Measurements from ENCODE around the gene GFY.
"Not testable (repeated sequence)": the region's sequence is repeated elsewhere in the genome, so short reads cannot be mapped to it uniquely, and the experiment has no call there.

The GFY gene

DNA sequence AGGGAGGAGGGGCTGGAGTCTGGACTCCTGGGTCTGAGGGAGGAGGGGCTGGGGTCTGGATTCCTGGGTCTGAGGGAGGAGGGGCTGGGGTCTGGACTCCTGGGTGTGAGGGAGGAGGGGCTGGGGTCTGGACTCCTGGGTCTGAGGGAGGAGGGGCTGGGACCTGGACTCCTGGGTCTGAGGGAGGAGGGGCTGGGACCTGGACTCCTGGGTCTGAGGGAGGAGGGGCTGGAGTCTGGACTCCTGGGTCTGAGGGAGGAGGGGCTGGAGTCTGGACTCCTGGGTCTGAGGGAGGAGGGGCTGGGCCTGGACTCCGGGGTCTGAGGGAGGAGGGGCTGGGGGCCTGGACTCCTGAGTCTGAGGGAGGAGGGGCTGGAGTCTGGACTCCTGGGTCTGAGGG is 35.9 kb downstream of the GFY start:
- H3K4me1 ChIP-seq (ENCODE audit: control insufficient read depth in 1 of 2, insufficient read depth in 2 of 2, low read length in 2 of 2); H2BK5ac ChIP-seq (ENCODE audit: low read depth, low read length, poor library complexity); H2AFZ ChIP-seq (ENCODE audit: insufficient read depth, low read length, poor library complexity); H3K79me2 ChIP-seq (ENCODE audit: control insufficient read depth, insufficient read depth, low read length, poor library complexity); H3K18ac ChIP-seq (ENCODE audit: low read length); DNase-seq; H3K79me1 ChIP-seq (ENCODE audit: low read length); H2BK12ac ChIP-seq (ENCODE audit: low read length); H4K91ac ChIP-seq (ENCODE audit: low read depth, low read length); H3K4me2 ChIP-seq (ENCODE audit: low read length); H3K9ac ChIP-seq (ENCODE audit: low read length); H3K4me3 ChIP-seq (ENCODE audit: low read depth, low read length); H3K27ac ChIP-seq (ENCODE audit: low read depth, low read length); H4K8ac ChIP-seq (ENCODE audit: low read depth, low read length); H3K4ac ChIP-seq (ENCODE audit: low read depth, low read length); H4K12ac ChIP-seq (ENCODE audit: low read depth, low read length); H3K27me3 ChIP-seq (ENCODE audit: insufficient read depth, low read length); H2BK120ac ChIP-seq (ENCODE audit: insufficient read depth, low read length, poor library complexity); H3K23ac ChIP-seq (ENCODE audit: low read length); H2AK5ac ChIP-seq (ENCODE audit: low read length); H3K14ac ChIP-seq (ENCODE audit: low read length); H3K9me3 ChIP-seq (ENCODE audit: insufficient read depth, low read depth, low read length): not testable (repeated sequence)
- no CpG with 5 or more reads among the region's 1 CpG for WGBS (ENCODE audit: extremely low coverage, insufficient coverage, insufficient read length)
- peaks cover 26 to 38% of the 10 kb centered on the region in 2 experiments for H3K36me3 ChIP-seq (ENCODE audit: control insufficient read depth in 1 of 2, insufficient read depth in 2 of 2, low read length in 2 of 2)

DNA sequence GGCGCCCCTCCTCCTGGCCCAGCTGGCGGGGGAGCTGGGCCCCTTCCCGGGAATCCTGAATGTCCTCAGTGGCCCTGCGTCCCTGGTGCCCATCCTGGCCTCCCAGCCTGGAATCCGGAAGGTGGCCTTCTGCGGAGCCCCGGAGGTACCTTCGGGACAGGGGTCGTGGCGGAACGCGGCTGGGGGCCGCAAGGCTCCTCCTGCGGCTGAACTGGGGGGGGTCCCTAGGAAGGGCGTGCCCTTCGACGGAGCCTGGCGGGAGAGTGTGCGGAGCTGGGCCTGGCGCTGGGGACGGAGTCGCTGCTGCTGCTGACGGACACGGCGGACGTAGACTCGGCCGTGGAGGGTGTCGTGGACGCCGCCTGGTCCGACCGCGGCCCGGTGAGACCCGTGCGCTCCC is 36.5 kb downstream of the GFY start:
- Histone ChIP-seq H3K9me3 (ENCODE audit: insufficient read depth, low read depth, low read length) (no peaks in the 10 kb centered on the region), H3K4ac (ENCODE audit: low read depth, low read length) (no peak overlapping the region), H2AFZ (ENCODE audit: insufficient read depth, low read length, poor library complexity) (no peak overlapping the region), H3K4me1 (ENCODE audit: control insufficient read depth in 1 of 2, insufficient read depth in 2 of 2, low read length in 2 of 2) (peaks cover 0 to 7% of the 10 kb centered on the region in 2 experiments), H2BK12ac (ENCODE audit: low read length) (no peak overlapping the region), H3K4me3 (ENCODE audit: low read depth, low read length) (no peak overlapping the region), H3K18ac (ENCODE audit: low read length) (no peak overlapping the region), H3K79me2 (ENCODE audit: control insufficient read depth, insufficient read depth, low read length, poor library complexity) (no peaks in the 10 kb centered on the region), H2AK5ac (ENCODE audit: low read length) (no peak overlapping the region), H4K91ac (ENCODE audit: low read depth, low read length) (no peak overlapping the region), H4K8ac (ENCODE audit: low read depth, low read length) (no peak overlapping the region), H2BK5ac (ENCODE audit: low read depth, low read length, poor library complexity) (no peak overlapping the region), H3K23ac (ENCODE audit: low read length) (no peak overlapping the region), H4K12ac (ENCODE audit: low read depth, low read length) (no peak overlapping the region), H3K79me1 (ENCODE audit: low read length) (no peaks in the 10 kb centered on the region), H3K4me2 (ENCODE audit: low read length) (no peak overlapping the region), H3K27me3 (ENCODE audit: insufficient read depth, low read length) (no peaks in the 10 kb centered on the region), H3K14ac (ENCODE audit: low read length) (no peak overlapping the region), H3K9ac (ENCODE audit: low read length) (no peak overlapping the region), H2BK120ac (ENCODE audit: insufficient read depth, low read length, poor library complexity) (no peak overlapping the region), H3K27ac (ENCODE audit: low read depth, low read length) (no peak overlapping the region), H3K36me3 (ENCODE audit: control insufficient read depth in 1 of 2, insufficient read depth in 2 of 2, low read length in 2 of 2) (peaks cover 29 to 43% of the 10 kb centered on the region in 2 experiments)
- no CpG with 5 or more reads among the region's 37 CpGs for WGBS (ENCODE audit: extremely low coverage, insufficient coverage, insufficient read length)
- no peak for DNase-seq

DNA sequence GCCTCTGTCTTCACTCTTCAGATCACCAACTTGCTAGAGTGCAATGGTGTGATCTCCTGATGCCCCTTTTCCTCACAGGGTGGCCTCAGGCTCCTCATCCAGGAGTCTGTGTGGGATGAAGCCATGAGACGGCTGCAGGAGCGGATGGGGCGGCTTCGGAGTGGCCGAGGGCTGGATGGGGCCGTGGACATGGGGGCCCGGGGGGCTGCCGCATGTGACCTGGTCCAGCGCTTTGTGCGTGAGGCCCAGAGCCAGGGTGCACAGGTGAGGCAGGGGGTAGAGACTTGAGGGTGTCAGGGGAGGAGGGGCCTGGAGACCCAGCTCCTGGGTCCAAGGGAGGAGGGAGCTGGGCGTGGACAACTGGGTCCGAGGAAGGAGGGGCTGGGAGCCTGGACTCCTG is 37.3 kb downstream of the GFY start:
- peaks cover 29 to 48% of the 10 kb centered on the region in 2 experiments for H3K36me3 ChIP-seq (ENCODE audit: control insufficient read depth in 1 of 2, insufficient read depth in 2 of 2, low read length in 2 of 2)
- H4K91ac ChIP-seq (ENCODE audit: low read depth, low read length): no peak overlapping the region
- H3K79me1 ChIP-seq (ENCODE audit: low read length): no peaks in the 10 kb centered on the region
- H3K4me1 ChIP-seq (ENCODE audit: control insufficient read depth in 1 of 2, insufficient read depth in 2 of 2, low read length in 2 of 2): peaks cover 0 to 7% of the 10 kb centered on the region in 2 experiments
- H3K4me3 ChIP-seq (ENCODE audit: low read depth, low read length): no peak overlapping the region
- H3K4ac ChIP-seq (ENCODE audit: low read depth, low read length): no peak overlapping the region
- no peak overlapping the region for H4K12ac ChIP-seq (ENCODE audit: low read depth, low read length)
- no peak overlapping the region for H2AK5ac ChIP-seq (ENCODE audit: low read length)
- H3K23ac ChIP-seq (ENCODE audit: low read length): no peak overlapping the region
- H2BK12ac ChIP-seq (ENCODE audit: low read length): no peak overlapping the region
- no peak overlapping the region for H3K4me2 ChIP-seq (ENCODE audit: low read length)
- WGBS (ENCODE audit: extremely low coverage, insufficient coverage, insufficient read length): no CpG with 5 or more reads among the region's 12 CpGs
- DNase-seq: no peak
- no peak overlapping the region for H3K9ac ChIP-seq (ENCODE audit: low read length)
- H3K14ac ChIP-seq (ENCODE audit: low read length): no peak overlapping the region
- H4K8ac ChIP-seq (ENCODE audit: low read depth, low read length): no peak overlapping the region
- no peaks in the 10 kb centered on the region for H3K27me3 ChIP-seq (ENCODE audit: insufficient read depth, low read length)
- H2BK120ac ChIP-seq (ENCODE audit: insufficient read depth, low read length, poor library complexity): no peak overlapping the region
- H3K27ac ChIP-seq (ENCODE audit: low read depth, low read length): no peak overlapping the region
- no peak overlapping the region for H2BK5ac ChIP-seq (ENCODE audit: low read depth, low read length, poor library complexity)
- H2AFZ ChIP-seq (ENCODE audit: insufficient read depth, low read length, poor library complexity): no peak overlapping the region
- no peaks in the 10 kb centered on the region for H3K79me2 ChIP-seq (ENCODE audit: control insufficient read depth, insufficient read depth, low read length, poor library complexity)
- no peak overlapping the region for H3K18ac ChIP-seq (ENCODE audit: low read length)
- no peaks in the 10 kb centered on the region for H3K9me3 ChIP-seq (ENCODE audit: insufficient read depth, low read depth, low read length)

DNA sequence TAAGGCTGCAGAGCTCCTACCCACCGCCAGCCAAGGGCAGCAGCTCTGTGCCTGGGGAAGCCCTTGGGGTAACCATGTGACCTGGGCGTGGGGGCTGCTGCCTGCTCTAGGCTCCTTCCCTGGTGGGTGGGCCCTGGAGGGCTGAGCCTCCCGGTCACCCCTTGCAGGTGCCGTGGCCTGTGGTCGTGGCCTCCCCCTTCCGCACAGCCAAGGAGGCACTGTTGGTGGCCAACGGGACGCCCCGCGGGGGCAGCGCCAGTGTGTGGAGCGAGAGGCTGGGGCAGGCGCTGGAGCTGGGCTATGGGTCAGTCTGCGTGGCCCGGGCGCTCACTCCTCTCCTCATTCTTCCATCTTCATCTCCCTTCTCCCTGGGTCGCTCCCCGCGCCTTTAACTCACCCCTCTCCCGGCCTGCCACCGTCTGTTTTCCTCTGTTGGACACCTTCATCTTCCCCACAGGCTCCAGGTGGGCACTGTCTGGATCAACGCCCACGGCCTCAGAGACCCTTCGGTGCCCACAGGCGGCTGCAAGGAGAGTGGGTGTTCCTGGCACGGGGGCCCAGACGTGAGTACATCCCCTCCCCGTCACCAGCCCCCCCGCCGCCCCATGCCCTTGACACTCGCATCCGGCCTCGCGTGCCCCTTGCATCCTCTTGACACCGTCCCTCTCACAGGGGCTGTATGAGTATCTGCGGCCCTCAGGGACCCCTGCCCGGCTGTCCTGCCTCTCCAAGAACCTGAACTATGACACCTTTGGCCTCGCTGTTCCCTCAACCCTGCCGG is 39.0 kb downstream of the GFY start:
- no CpG with 5 or more reads among the region's 39 CpGs for WGBS (ENCODE audit: extremely low coverage, insufficient coverage, insufficient read length)
- Histone ChIP-seq H3K27ac (ENCODE audit: low read depth, low read length) (no peak overlapping the region), H3K4me2 (ENCODE audit: low read length) (no peak overlapping the region), H4K91ac (ENCODE audit: low read depth, low read length) (no peak overlapping the region), H3K4me3 (ENCODE audit: low read depth, low read length) (no peak overlapping the region), H3K4me1 (ENCODE audit: control insufficient read depth in 1 of 2, insufficient read depth in 2 of 2, low read length in 2 of 2) (no peaks in the 10 kb centered on the region), H3K79me1 (ENCODE audit: low read length) (no peaks in the 10 kb centered on the region), H3K9me3 (ENCODE audit: insufficient read depth, low read depth, low read length) (no peaks in the 10 kb centered on the region), H3K14ac (ENCODE audit: low read length) (no peak overlapping the region), H2BK120ac (ENCODE audit: insufficient read depth, low read length, poor library complexity) (no peak overlapping the region), H2AFZ (ENCODE audit: insufficient read depth, low read length, poor library complexity) (no peak overlapping the region), H3K27me3 (ENCODE audit: insufficient read depth, low read length) (no peaks in the 10 kb centered on the region), H3K4ac (ENCODE audit: low read depth, low read length) (no peak overlapping the region), H2BK12ac (ENCODE audit: low read length) (no peak overlapping the region), H3K23ac (ENCODE audit: low read length) (no peak overlapping the region), H3K36me3 (ENCODE audit: control insufficient read depth in 1 of 2, insufficient read depth in 2 of 2, low read length in 2 of 2) (peaks cover 34 to 53% of the 10 kb centered on the region in 2 experiments), H3K9ac (ENCODE audit: low read length) (no peak overlapping the region), H3K18ac (ENCODE audit: low read length) (no peak overlapping the region), H2BK5ac (ENCODE audit: low read depth, low read length, poor library complexity) (no peak overlapping the region), H2AK5ac (ENCODE audit: low read length) (no peak overlapping the region), H3K79me2 (ENCODE audit: control insufficient read depth, insufficient read depth, low read length, poor library complexity) (no peaks in the 10 kb centered on the region), H4K12ac (ENCODE audit: low read depth, low read length) (no peak overlapping the region), H4K8ac (ENCODE audit: low read depth, low read length) (no peak overlapping the region)
- DNase-seq: no peak

Measured in trophoblast cell (in vitro differentiated cells and primary cell).